Keratinocyte (primary cell): Measurements from ENCODE around the gene ASTN2.

Experiments used
- EZH2 ChIP-seq: IDR thresholded peaks from one replicate; pipeline ENCODE4 v1.6.1; 2012; ENCODE audit warnings: inconsistent platforms, mild to moderate bottlenecking, low read length, moderate library complexity
- TF ChIP-seq, protein P1 (sequence below), 3 experiments: IDR thresholded peaks in 1 of 3; conservative IDR thresholded peaks in 1 of 3; optimal IDR thresholded peaks in 1 of 3; 2 replicates in 2 of 3; 3 replicates in 1 of 3; pipeline versions ENCODE3 to v1.5.1; 2011; ENCODE audit warnings: low read length in 3 of 3, mild to moderate bottlenecking in 3 of 3, moderate library complexity in 2 of 3, control low read depth in 1 of 3, inconsistent platforms in 1 of 3; ENCODE audit not compliant: insufficient read depth in 2 of 3; ENCODE audit errors: extremely low read depth in 1 of 3

DNA sequence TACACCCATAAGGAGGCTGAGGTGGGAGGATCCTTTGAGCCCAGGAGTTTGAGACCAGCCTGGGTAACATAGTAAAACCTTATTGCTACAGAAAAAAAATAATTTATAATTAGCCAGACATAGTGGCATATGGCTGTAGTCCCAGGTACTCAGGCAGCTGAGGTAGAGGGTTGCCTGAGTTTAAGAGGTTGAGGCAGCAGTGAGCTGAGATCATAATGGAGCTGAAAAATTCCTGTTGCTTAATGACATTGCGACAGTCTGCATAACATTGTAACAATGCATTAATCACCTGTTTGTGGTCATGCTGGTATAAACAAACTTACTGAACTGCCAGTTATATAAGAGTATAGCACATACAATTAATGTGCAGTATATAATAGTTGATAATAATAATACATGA is 513.6 kb downstream of the ASTN2 start:
- TF ChIP-seq, protein P1, sequence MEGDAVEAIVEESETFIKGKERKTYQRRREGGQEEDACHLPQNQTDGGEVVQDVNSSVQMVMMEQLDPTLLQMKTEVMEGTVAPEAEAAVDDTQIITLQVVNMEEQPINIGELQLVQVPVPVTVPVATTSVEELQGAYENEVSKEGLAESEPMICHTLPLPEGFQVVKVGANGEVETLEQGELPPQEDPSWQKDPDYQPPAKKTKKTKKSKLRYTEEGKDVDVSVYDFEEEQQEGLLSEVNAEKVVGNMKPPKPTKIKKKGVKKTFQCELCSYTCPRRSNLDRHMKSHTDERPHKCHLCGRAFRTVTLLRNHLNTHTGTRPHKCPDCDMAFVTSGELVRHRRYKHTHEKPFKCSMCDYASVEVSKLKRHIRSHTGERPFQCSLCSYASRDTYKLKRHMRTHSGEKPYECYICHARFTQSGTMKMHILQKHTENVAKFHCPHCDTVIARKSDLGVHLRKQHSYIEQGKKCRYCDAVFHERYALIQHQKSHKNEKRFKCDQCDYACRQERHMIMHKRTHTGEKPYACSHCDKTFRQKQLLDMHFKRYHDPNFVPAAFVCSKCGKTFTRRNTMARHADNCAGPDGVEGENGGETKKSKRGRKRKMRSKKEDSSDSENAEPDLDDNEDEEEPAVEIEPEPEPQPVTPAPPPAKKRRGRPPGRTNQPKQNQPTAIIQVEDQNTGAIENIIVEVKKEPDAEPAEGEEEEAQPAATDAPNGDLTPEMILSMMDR (optimal IDR thresholded peaks at IDR 0.05 in 1 of 3, IDR thresholded peaks at IDR 0.05 in 1 of 3, conservative IDR thresholded peaks at IDR 0.05 in 1 of 3; ENCODE audit: extremely low read depth in 1 of 3, insufficient read depth in 2 of 3, low read length in 3 of 3) = no peak
- no peak for TF ChIP-seq EZH2
